Right lobe of liver (tissue), 4 donors: ENCODE data around the gene SERINC5.

ENCODE experiments used
- POLR2A ChIP-seq: fragments of 450-650 bp; IDR thresholded peaks from one replicate; pipeline ENCODE4 v1.6.1; 2017; ENCODE audit warnings: antibody characterized with exemption, mild to moderate bottlenecking
- TF ChIP-seq, protein P1 (sequence below), 4 donors: fragments of 200-600 bp in 3 of 4; fragments of 450-650 bp in 1 of 4; IDR thresholded peaks; one replicate each; pipeline versions ENCODE4 v1.5.1 to v1.8.0; 2016 to 2022; ENCODE audit warnings: antibody characterized with exemption in 4 of 4, mild to moderate bottlenecking in 2 of 4
- donor health status: DM: no; HTN: no; CAD: no.
- donor health status: DM: no; HTN: no; CAD: no.
- donor health status: DM: no; HTN: yes; CAD: no.

DNA sequence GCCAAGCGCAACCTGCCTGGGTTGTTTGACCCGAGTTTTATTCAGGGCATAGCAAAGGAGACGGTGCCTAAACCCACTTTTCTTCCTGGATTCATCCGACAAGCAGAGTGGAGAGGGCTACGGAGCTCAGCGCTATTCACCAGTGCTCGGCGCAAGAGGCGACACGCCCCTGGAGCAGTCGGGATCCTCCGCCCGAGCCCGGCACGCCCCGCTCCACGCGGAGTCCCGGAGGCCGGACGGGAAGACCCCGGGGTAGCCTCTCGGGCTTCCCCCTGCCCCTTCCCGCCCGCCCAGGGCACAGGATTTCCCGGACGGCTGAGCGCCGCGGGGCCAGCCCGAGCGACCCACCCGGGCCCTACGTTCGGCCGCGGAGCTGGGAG lies 427 bp downstream of the SERINC5 start:
- TF ChIP-seq, protein P1, sequence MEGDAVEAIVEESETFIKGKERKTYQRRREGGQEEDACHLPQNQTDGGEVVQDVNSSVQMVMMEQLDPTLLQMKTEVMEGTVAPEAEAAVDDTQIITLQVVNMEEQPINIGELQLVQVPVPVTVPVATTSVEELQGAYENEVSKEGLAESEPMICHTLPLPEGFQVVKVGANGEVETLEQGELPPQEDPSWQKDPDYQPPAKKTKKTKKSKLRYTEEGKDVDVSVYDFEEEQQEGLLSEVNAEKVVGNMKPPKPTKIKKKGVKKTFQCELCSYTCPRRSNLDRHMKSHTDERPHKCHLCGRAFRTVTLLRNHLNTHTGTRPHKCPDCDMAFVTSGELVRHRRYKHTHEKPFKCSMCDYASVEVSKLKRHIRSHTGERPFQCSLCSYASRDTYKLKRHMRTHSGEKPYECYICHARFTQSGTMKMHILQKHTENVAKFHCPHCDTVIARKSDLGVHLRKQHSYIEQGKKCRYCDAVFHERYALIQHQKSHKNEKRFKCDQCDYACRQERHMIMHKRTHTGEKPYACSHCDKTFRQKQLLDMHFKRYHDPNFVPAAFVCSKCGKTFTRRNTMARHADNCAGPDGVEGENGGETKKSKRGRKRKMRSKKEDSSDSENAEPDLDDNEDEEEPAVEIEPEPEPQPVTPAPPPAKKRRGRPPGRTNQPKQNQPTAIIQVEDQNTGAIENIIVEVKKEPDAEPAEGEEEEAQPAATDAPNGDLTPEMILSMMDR (IDR thresholded peaks at IDR 0.05), result no peak
- no peak for TF ChIP-seq POLR2A
